Panc1 (cell line): ENCODE measurements around the gene COA5. TPM values are rescaled to one million over a fixed set of nuclear protein-coding genes. Genes with fewer than 3 reads are reported as not detected.

Source experiments
- ATAC-seq: fragments of 200-7000 bp; cut with Tn5 transposase; 2 replicates; pipeline ENCODE4 v1.9.1; 2020; ENCODE audit warnings: mild to moderate bottlenecking, moderate library complexity
- BruUV-seq: library from RNA; stranded (reverse); fragments of 400-500 nt; replicated peaks from 2 replicates; lab custom pipeline; 2021; lab: Mats Ljungman, UMichigan
- CTCF ChIA-PET: fragments of 300-600 bp; sonication (Branson Sonifier 250); formaldehyde crosslinking; loops from one replicate; lab custom pipeline; 2022; ENCODE audit warnings: antibody characterized with exemption; lab: Charles Lee
- POLR2A ChIA-PET: fragments of 300-600 bp; sonication (Branson Sonifier 250); formaldehyde crosslinking; loops from one replicate; lab custom pipeline; 2022; ENCODE audit warnings: antibody characterized with exemption; lab: Charles Lee
- DNase-seq: peaks from one replicate; pipeline ENCODE4 v3.0.0-alpha.2; 2010; ENCODE audit warnings: low read depth, low spot score
- H3K27ac ChIP-seq: 2 replicates; pipeline ENCODE4 v1.5.1; 2011; ENCODE audit warnings: mild to moderate bottlenecking, low read length, inconsistent platforms
- H3K27me3 ChIP-seq: fragments of 200-500 bp; sonication (Bioruptor generic); 2 replicates; pipeline ENCODE4 v1.6.0; 2014; ENCODE audit warnings: low read length, inconsistent platforms; ENCODE audit not compliant: control insufficient read depth, insufficient read depth
- H3K36me3 ChIP-seq: fragments of 200-500 bp; sonication (Bioruptor generic); 2 replicates; pipeline ENCODE4 v1.5.1; 2014; ENCODE audit warnings: inconsistent platforms, mild to moderate bottlenecking, low read length, moderate library complexity; ENCODE audit not compliant: control insufficient read depth, insufficient read depth
- H3K4me1 ChIP-seq: 2 replicates; pipeline ENCODE4 v1.5.1; 2011; ENCODE audit warnings: inconsistent platforms, mild to moderate bottlenecking, low read length, moderate library complexity; ENCODE audit not compliant: control insufficient read depth, insufficient read depth
- H3K4me3 ChIP-seq, 2 experiments: 2 replicates each; pipeline ENCODE4 v1.5.1; 2011 to 2012; ENCODE audit warnings: low read depth in 2 of 2, low read length in 2 of 2, mild to moderate bottlenecking in 2 of 2, inconsistent platforms in 1 of 2, moderate library complexity in 1 of 2
- H3K9me3 ChIP-seq: fragments of 200-500 bp; sonication (Bioruptor generic); 2 replicates; pipeline ENCODE4 v1.5.1; 2014; ENCODE audit warnings: low read depth, mild to moderate bottlenecking, inconsistent platforms, low read length, moderate library complexity; ENCODE audit not compliant: control insufficient read depth, insufficient read depth
- POLR2AphosphoS5 ChIP-seq: IDR thresholded peaks from 2 replicates; pipeline ENCODE4 v1.6.1; 2012; ENCODE audit warnings: mild to moderate bottlenecking, low read depth, low read length, moderate library complexity
- SIN3A ChIP-seq: IDR thresholded peaks from 2 replicates; pipeline ENCODE4 v1.6.1; 2012; ENCODE audit warnings: low read depth, mild to moderate bottlenecking, low read length, moderate library complexity, borderline replicate concordance; ENCODE audit not compliant: insufficient read depth
- TCF7L2 ChIP-seq: IDR thresholded peaks from 2 replicates; pipeline ENCODE4 v1.6.1; 2011; ENCODE audit warnings: mild to moderate bottlenecking, low read depth, low read length, inconsistent platforms
- in situ Hi-C: cut with HindIII; loops from 2 replicates; pipeline ENCODE4 v1.10.0; 2016; ENCODE audit warnings: low sequenced_read_pairs, low pct_unique_long_range_greater_than_20kb
- intact Hi-C: fragments of 100-400 bp; cut with micrococcal nuclease; formaldehyde crosslinking; loops from one replicate; pipeline ENCODE4 v1.10.0; 2022; ENCODE audit not compliant: unreplicated experiment
- total RNA-seq: library from RNA; stranded (reverse); gene quantifications from one replicate; pipeline ENCODE4 v1.2.1, GENCODE V29; 2021; ENCODE audit not compliant: unreplicated experiment
- TF ChIP-seq, protein P1 (sequence below): fragments of 450-650 bp; IDR thresholded peaks from 2 replicates; pipeline ENCODE4 v1.5.1; 2017; ENCODE audit warnings: mild to moderate bottlenecking
- TF ChIP-seq, protein P2 (sequence below), 2 experiments: IDR thresholded peaks; 2 replicates each; pipeline ENCODE4 v1.6.1; 2011 to 2012; ENCODE audit warnings: low read depth in 2 of 2, control low read depth in 1 of 2, low read length in 1 of 2, mild to moderate bottlenecking in 1 of 2, moderate library complexity in 1 of 2; ENCODE audit not compliant: insufficient read depth in 1 of 2

Gene COA5
- total RNA-seq, 1 experiment from 2014 or later, result 20.6 TPM

DNA sequence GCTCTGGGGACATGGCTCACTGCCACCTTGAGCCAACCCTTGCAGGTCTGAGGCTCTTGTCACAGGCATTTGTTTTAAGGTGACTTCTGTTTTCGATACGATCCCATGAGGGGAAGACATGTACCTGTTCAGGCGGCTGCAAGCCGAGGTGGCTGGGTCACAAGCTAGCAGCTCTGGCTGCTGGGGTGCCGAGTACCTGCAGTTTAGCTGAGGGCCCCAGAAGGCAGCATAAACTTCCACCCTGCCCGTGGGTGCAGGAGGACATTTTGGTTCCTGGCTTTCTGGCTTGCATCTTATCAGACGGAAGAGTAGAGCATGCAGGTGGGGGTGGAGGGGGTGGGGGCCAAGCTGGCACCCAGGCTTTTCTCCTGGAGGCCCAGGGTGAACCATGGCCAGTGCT is 28.4 kb downstream of the COA5 start:
- ChIA-PET POLR2A (no interaction called here), CTCF (no interaction called here)
- no peak overlapping the region for H3K27ac ChIP-seq
- no peak overlapping the region for H3K4me3 ChIP-seq
- H3K4me1 ChIP-seq, result no peaks in the 10 kb centered on the region
- no peak for ATAC-seq
- in situ Hi-C loops, result no loop called here
- BruUV-seq, result no TSS peak
- H3K9me3 ChIP-seq, result no peaks in the 10 kb centered on the region
- DNase-seq, result no peak
- TF ChIP-seq TCF7L2, result no peak
- TF ChIP-seq, protein P1, sequence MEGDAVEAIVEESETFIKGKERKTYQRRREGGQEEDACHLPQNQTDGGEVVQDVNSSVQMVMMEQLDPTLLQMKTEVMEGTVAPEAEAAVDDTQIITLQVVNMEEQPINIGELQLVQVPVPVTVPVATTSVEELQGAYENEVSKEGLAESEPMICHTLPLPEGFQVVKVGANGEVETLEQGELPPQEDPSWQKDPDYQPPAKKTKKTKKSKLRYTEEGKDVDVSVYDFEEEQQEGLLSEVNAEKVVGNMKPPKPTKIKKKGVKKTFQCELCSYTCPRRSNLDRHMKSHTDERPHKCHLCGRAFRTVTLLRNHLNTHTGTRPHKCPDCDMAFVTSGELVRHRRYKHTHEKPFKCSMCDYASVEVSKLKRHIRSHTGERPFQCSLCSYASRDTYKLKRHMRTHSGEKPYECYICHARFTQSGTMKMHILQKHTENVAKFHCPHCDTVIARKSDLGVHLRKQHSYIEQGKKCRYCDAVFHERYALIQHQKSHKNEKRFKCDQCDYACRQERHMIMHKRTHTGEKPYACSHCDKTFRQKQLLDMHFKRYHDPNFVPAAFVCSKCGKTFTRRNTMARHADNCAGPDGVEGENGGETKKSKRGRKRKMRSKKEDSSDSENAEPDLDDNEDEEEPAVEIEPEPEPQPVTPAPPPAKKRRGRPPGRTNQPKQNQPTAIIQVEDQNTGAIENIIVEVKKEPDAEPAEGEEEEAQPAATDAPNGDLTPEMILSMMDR, result no peak
- TF ChIP-seq, protein P2, sequence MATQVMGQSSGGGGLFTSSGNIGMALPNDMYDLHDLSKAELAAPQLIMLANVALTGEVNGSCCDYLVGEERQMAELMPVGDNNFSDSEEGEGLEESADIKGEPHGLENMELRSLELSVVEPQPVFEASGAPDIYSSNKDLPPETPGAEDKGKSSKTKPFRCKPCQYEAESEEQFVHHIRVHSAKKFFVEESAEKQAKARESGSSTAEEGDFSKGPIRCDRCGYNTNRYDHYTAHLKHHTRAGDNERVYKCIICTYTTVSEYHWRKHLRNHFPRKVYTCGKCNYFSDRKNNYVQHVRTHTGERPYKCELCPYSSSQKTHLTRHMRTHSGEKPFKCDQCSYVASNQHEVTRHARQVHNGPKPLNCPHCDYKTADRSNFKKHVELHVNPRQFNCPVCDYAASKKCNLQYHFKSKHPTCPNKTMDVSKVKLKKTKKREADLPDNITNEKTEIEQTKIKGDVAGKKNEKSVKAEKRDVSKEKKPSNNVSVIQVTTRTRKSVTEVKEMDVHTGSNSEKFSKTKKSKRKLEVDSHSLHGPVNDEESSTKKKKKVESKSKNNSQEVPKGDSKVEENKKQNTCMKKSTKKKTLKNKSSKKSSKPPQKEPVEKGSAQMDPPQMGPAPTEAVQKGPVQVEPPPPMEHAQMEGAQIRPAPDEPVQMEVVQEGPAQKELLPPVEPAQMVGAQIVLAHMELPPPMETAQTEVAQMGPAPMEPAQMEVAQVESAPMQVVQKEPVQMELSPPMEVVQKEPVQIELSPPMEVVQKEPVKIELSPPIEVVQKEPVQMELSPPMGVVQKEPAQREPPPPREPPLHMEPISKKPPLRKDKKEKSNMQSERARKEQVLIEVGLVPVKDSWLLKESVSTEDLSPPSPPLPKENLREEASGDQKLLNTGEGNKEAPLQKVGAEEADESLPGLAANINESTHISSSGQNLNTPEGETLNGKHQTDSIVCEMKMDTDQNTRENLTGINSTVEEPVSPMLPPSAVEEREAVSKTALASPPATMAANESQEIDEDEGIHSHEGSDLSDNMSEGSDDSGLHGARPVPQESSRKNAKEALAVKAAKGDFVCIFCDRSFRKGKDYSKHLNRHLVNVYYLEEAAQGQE (IDR thresholded peaks at IDR 0.05; ENCODE audit: insufficient read depth in 1 of 2, low read depth in 2 of 2, low read length in 1 of 2), result no peak
- no peak for TF ChIP-seq POLR2AphosphoS5
- TF ChIP-seq SIN3A, result no peak
- H3K36me3 ChIP-seq, result no peaks in the 10 kb centered on the region
- intact Hi-C loops, result no loop called here
- H3K27me3 ChIP-seq, result no peaks in the 10 kb centered on the region

DNA sequence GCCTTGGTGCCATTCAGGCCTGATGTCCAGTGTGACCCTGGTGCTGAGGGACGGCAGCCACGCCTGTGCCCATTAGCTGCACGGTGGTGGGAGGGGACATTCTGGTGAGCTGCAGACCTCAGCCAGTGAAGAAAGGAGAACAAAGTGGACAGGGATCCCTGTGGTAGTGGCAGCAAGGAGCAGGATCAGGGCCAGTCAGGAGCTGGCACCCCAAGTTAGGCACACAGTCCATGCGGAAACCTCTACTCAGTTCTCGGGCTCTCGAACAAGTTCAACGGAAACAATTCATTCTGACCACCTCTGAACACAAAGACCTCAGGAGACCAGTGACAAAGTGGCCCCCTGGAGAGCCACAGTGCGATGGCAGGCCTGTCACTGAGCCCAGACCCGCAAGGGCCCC is 30.1 kb downstream of the COA5 start:
- H3K4me3 ChIP-seq, result no peak overlapping the region
- ChIA-PET POLR2A (no interaction called here), CTCF (interaction anchor here (0.7 kb wide), 1 partner anchor 508 kb away, joined by 4 read pairs; no protein-coding TSS in a partner anchor)
- no peaks in the 10 kb centered on the region for H3K9me3 ChIP-seq
- H3K27ac ChIP-seq, result no peak overlapping the region
- no TSS peak for BruUV-seq
- ATAC-seq, result no peak
- no peaks in the 10 kb centered on the region for H3K36me3 ChIP-seq
- in situ Hi-C loops (no loop called here), intact Hi-C loops (no loop called here)
- no peaks in the 10 kb centered on the region for H3K4me1 ChIP-seq
- no peak for DNase-seq
- no peaks in the 10 kb centered on the region for H3K27me3 ChIP-seq
- TF ChIP-seq SIN3A, result no peak

DNA sequence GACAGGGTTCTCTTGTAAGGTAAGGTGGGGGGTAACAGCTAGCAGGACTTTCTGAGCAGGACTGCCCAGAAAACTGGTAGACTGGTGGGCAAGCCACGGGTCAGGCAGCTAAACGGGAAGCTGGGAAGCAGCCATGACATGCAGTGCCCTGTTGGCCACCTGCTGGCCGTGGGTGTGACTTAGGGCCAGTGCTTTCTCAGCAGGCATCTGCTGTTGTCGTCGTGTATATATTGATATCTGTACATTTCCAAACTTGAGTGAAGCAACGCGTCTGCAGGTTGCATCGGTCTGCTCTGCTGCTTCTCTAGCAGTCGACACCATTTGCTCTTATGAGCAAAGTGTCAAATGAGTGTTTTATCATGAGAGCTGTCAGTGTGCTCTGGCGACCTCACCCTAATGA is 31.0 kb downstream of the COA5 start:
- H3K9me3 ChIP-seq, result no peaks in the 10 kb centered on the region
- intact Hi-C loops, result no loop called here
- no peak overlapping the region for H3K27ac ChIP-seq
- ChIA-PET CTCF (no interaction called here), POLR2A (no interaction called here)
- BruUV-seq, result no TSS peak
- H3K4me3 ChIP-seq, result no peak overlapping the region
- no peaks in the 10 kb centered on the region for H3K36me3 ChIP-seq
- no peak for DNase-seq
- TF ChIP-seq, protein P1, result no peak; the same call in 1 of the 2 replicates
- TF ChIP-seq SIN3A (no peak), POLR2AphosphoS5 (no peak), TCF7L2 (no peak)
- TF ChIP-seq, protein P2 (IDR thresholded peaks at IDR 0.05; ENCODE audit: insufficient read depth in 1 of 2, low read depth in 2 of 2, low read length in 1 of 2), result no peak
- no peaks in the 10 kb centered on the region for H3K27me3 ChIP-seq
- no peak for ATAC-seq
- in situ Hi-C loops, result no loop called here
- no peaks in the 10 kb centered on the region for H3K4me1 ChIP-seq
